Activated CD4-positive, alpha-beta T cell treated with anti-CD3 and anti-CD28 coated beads, Interleukin-2, amount 50 U/mL, for 24 hours (primary cell): ENCODE results near the gene BEAN1.

Experiments
- DNase-seq, 2 donors: peaks; one replicate each; pipeline ENCODE4 v3.0.0-alpha.2; 2020; ENCODE audit warnings: low read depth in 1 of 2, low spot score in 1 of 2

The BEAN1 gene

GRCh38 chr16:66519482-66520373 lies 92.6 kb downstream of the BEAN1 start:
- DNase-seq: no peak

DNA sequence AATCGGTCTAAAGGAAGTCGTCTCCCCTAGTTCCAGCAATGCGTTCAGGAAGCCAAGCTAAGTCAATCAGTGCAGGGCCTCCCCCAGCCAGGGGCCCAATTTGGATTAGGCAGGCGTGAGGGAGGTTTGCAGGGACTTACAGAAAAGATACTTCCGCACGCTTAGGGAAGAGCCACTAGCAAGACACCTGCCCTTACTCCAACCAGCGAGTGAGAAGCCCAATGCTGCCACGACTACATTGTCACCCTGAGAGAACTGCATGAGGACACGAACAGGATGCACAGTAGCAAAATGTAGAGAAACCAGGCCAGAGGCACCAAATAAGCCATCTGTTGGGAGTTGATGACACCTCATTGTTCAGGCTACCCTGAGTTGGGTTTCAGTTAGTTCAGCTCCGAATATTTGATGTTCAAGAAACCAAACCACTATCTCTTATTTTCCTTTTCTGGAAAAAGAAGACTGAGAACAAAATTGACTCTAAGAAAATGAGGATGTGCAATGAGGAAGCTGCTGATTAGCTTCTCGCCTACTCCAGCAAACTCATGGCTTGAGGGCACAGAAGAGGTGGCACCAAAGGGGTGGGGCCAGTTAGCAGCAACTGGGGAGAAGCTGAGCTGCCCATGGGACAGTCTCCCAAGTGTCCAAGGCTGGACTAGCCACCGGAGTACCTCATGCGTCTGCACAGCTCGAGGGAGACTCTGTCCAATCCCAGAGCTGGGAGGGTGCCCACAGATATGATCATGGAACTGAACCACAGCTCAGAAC lies 93.5 kb downstream of the BEAN1 start:
- DNase-seq: no peak

- no peak for DNase-seq
Measured at GRCh38 chr16:66521252-66521713, 94.2 kb downstream of the BEAN1 start.

- DNase-seq: peak; percentile 75 to 94
Measured at GRCh38 chr16:66521951-66522771, 95.1 kb downstream of the BEAN1 start.

DNA sequence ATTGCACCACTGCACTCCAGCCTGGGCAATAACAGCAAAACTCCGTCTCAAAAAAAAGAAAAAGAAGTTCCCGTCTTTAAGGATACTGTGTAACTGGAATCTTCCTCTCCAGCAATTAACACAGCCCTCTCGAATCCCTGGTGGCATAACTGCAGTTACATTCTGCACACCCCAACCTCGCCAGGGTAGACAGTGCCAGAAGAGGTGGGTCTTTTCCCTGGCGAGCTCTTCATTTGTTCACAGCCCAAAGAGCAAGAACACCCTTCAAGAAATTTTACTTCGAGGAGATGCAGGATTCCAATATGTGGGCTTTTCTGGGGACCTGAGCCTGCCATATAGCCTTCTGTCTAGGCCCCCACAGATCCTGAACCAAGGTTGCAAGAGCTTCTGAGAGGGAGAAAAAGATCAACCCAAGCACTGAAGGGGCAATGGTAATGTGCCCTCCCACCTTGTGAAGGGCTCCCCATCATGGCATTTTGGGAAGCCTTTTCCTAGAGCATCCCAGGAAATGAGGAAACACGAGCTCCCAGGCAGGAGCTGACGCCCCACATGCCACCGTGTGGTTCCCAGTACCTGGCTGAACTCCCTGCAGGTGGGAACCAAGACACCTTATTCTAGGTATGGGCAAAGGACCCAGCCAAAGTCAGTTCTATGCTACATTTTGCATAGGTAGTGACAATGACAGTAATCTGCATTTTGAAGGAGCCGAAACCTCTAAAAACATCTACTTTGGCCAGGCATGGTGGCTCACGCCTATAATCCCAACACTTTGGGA lies 95.9 kb downstream of the BEAN1 start:
- DNase-seq: no peak

DNA sequence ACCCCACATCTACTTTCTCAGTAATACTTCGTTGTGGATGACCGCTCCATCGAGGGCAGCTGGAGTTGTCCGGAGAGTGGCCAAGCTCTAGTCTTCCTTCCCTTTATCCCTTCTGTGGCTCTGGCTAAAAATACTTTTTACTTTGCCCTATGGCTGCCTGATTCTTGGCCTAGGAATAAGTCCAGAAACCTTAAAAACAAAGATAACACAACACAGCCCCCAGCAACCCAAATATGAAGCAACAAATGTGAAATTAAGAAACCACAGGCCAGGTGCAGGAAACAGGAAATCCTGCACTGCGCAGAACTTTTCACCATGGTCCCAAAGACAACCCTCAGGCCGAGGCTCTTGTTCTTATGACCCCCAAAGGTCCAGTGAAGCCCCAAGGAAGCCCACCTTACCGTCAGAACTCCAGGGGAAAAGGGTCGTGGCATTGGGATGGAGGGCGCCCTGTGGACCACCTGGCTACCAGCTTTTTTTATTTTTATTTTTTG lies 96.8 kb downstream of the BEAN1 start:
- no peak for DNase-seq

DNA sequence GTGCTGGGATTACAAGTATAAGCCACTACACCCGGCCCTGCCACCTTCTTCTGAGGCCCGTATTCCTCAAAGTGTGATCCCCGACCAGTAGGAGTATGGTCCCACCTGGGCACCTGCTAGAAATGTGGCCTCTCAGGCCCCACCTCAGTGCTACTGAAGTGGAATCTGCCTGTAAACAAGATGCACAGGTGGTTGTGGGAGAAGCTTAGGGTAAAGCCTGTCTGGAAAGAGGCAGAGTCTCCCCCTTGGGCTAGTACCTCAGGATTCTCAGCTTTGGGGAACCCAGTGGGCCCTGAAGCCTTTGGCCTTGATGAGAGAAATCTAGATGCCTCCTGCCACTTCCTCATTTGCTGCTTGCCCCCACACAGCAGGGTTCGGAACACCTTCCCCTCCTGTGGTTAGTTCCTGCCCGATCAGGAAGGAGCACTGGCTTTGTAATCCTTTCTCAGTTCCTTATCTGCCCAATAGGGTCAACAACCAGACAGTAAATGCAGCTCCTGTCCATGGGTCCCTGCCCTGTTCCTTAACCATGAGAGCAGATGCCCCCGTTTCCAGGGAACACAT lies 97.6 kb downstream of the BEAN1 start:
- DNase-seq: no peak

GRCh38 chr16:66525396-66526180 lies 98.5 kb downstream of the BEAN1 start:
- no peak for DNase-seq

DNA sequence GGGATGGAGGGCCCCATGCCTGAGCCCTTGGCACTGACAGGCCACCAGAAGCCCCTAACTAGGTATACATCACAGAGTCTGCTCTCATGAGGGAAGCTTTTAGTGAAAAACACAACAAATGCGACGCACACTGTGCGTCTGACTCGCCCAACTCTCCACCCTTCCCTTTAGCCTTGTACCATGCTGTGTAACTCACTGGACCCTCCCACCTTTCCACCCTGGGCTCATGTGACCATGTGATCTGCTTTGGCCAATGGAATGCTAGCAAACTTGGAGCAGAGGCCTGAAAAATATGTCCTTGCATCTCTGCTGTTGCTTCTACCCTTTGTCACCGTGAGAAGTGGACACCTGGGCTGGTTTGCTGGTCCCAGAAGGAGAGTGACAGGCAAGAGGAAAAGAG lies 101.2 kb downstream of the BEAN1 start:
- DNase-seq: no peak

GRCh38 chr16:66529475-66529874 lies 102.4 kb downstream of the BEAN1 start:
- DNase-seq: no peak
